GM13977 (cell line): ENCODE results near the gene SERPINB5.
"Not testable (repeated sequence)": the region's sequence is repeated elsewhere in the genome, so short reads cannot be mapped to it uniquely, and the experiment has no call there.

Source experiments
- DNase-seq: peaks from one replicate; pipeline ENCODE4 v3.0.0; 2012; ENCODE audit warnings: low spot score
- CTCF ChIP-seq: IDR thresholded peaks from 2 replicates; pipeline ENCODE4 v1.5.1; 2012; ENCODE audit warnings: mild to moderate bottlenecking, control low read depth; ENCODE audit not compliant: insufficient read depth; ENCODE audit errors: extremely low read depth, missing control alignments
- in situ Hi-C: fragments of 300-500 bp; cut with MboI; formaldehyde crosslinking; loops from one replicate; pipeline ENCODE4 v1.12.0; 2022; ENCODE audit warnings: low sequenced_read_pairs, low pct_unique_long_range_greater_than_20kb, mixed read lengths, inconsistent platforms; ENCODE audit not compliant: unreplicated experiment

SERPINB5 gene

DNA sequence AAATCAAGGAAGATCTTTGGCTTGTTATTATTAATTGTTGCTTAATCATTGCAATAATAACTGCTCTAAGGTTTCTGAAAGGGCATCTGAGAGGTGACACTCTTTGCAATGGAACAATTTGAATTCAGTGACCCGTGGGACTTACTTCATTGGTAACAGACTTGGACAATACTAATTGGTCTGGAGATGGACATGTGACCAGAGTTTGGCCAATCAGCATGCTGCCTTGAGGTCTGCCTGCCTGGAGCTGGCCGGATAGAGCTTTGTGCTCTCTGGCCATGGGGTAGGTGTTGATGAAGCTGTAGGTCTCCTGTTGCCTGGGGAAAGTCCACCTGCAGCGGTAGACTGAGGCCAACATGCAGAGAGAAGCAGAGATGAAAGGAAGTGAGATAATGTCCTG lies 30.5 kb upstream of the SERPINB5 start:
- in situ Hi-C loops, result loop anchor here (25.0 kb wide), 2 partner anchors 309 to 734 kb away; partner anchors contain the start of gene PHLPP1
- no peak for TF ChIP-seq CTCF
- DNase-seq, result no peak

DNA sequence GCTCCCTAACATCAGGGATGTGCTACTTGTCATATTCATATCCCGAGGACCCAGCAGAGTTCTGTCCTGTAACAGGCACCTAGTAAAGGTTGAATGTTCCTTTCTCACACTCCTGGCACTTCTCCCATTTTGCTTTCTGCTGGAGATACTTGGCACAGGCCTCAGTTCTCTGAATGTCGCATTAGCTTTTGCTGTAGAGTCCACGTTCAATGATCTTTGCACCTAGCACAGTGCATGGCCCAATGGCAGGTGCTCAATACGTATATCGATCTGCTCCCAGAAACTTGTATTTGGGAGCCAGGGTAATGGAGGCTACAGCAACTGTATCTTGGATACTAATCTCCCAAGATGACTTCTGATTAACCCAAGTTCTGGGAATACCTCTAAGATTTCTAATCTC lies 29.7 kb upstream of the SERPINB5 start:
- in situ Hi-C loops, result loop anchor here (25.0 kb wide), 2 partner anchors 310 to 735 kb away; partner anchors contain the start of gene PHLPP1
- DNase-seq, result no peak
- no peak for TF ChIP-seq CTCF

DNA sequence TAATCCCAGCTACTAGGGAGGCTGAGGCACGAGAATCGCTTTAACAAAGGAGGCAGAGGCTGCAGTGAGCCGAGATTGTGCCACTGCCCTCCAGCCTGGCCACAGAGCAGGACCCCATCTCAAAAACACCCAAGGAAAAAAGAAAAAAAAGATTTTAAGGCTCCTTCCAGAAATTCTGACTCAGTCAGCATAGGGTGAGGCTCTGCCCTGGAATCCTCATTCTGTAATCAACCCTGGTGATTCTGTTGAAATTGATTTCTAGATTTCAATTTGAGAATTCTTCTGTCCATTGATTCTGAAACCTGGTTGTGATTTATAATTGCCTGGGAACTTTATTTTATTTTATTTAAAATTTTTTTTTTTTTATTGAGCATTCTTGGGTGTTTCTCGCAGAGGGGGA lies 27.3 kb upstream of the SERPINB5 start:
- in situ Hi-C loops, result loop anchor here (25.0 kb wide), 2 partner anchors 312 to 737 kb away; partner anchors contain the start of gene PHLPP1
- no peak for TF ChIP-seq CTCF

GRCh38 chr18:63451799-63452660 lies 24.7 kb upstream of the SERPINB5 start:
- DNase-seq, result no peak
- no peak for TF ChIP-seq CTCF
- in situ Hi-C loops, result no loop called here

More for the DNA sequence above, 27.3 kb upstream of the SERPINB5 start:
- no peak for DNase-seq

GRCh38 chr18:63452751-63453150 lies 24.0 kb upstream of the SERPINB5 start:
- in situ Hi-C loops, DNase-seq: not testable (repeated sequence)

DNA sequence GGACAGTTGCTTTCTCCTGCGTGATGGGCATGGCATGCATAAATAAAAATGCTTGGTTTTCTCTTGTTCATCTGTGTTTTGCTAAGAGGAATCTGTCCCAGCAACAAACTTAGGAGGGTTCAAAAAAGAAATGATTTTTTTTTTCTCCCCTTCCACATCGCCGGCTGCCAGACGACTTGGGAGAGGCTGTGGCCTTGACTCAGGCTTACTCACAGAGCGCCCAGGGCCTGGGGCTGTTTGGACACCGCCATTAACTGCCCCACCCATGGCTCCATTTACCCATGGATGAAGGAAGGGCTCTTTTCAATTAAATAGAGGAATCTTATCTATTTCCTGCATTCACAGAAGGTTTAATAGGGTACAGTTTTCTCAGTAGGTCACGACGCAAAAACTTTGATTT lies 22.3 kb upstream of the SERPINB5 start:
- no peak for DNase-seq
- in situ Hi-C loops, result no loop called here
- TF ChIP-seq CTCF, result no peak

DNA sequence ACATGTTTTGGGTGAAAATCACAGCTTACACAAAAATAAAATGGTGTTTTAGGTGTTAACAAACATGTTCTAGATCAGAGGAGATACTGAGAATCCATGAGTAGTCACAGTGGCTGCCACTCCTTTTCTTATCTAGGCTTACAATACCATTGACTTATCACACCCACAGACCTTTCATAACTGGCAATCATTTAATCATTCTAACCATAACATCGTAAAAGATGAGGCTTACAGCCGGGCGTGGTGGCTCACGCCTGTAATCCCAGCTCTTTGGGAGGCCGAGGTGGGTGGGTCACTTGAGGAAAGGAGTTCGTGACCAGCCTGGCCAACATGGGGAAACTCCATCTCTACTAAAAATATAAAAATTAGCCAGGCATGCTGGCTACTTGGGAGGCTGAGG lies 18.8 kb upstream of the SERPINB5 start:
- in situ Hi-C loops, result no loop called here
- DNase-seq, result no peak
- no peak for TF ChIP-seq CTCF
